ENCODE data around the gene FBLN5. TPM values are rescaled to one million over a fixed set of nuclear protein-coding genes. Genes with fewer than 3 reads are reported as not detected.
A peak's percentile ranks its signal among the peaks of the same experiment; 100 is the strongest.
"Not testable (repeated sequence)": the region's sequence is repeated elsewhere in the genome, so short reads cannot be mapped to it uniquely, and the experiment has no call there.

FBLN5 gene
- total and polyA plus RNA-seq, 11 donors: 26.0 to 129 (median 40.3) TPM

GRCh38 chr14:91901449-91902226, 45.9 kb downstream of the FBLN5 start:
- intact Hi-C loops (cut with DNase I): no loop called here
- H3K9me3 ChIP-seq: no peaks in the 10 kb centered on the region
- no peaks in the 10 kb centered on the region for H3K36me3 ChIP-seq
- no peaks in the 10 kb centered on the region for H3K27me3 ChIP-seq
- WGBS, 4 donors: 65 to 75% (median 69%) methylated on average over 9 of the region's 9 CpGs
- H3K4me1 ChIP-seq: peaks cover 0 to 63% (median 10%) of the 10 kb centered on the region in 12 donors
- ATAC-seq (peak; percentile 35 to 71 (median 56)), DNase-seq (peak in 2 of 5 donors; percentile 59 to 68)
- TF ChIP-seq POLR2A (IDR thresholded peaks at IDR 0.05): no peak
- no peak for TF ChIP-seq CTCF (IDR thresholded peaks at IDR 0.05)
- H3K27ac ChIP-seq: peak overlapping the region in 9 of 12 donors; percentile 30 to 74 (median 58)
- H3K4me3 ChIP-seq: no peak overlapping the region

GRCh38 chr14:91899806-91900205, 47.7 kb downstream of the FBLN5 start:
- 46 to 58% (median 52%) methylated on average over 4 of the region's 4 CpGs for WGBS, 4 donors
- Histone ChIP-seq H3K36me3 (no peaks in the 10 kb centered on the region), H3K27me3 (no peaks in the 10 kb centered on the region), H3K9me3 (no peaks in the 10 kb centered on the region), H3K27ac (peak overlapping the region in 11 of 12 donors; percentile 17 to 74 (median 46)), H3K4me1 (peaks cover 0 to 67% (median 10%) of the 10 kb centered on the region in 12 donors), H3K4me3 (no peak overlapping the region)
- no peak for TF ChIP-seq POLR2A (IDR thresholded peaks at IDR 0.05)
- no peak for TF ChIP-seq CTCF (IDR thresholded peaks at IDR 0.05)
- peak in 2 of 4 donors; percentile 37 to 61 for ATAC-seq
- DNase-seq: no peak
- intact Hi-C loops (cut with DNase I): no loop called here

- intact Hi-C loops (cut with DNase I): no loop called here
- H3K9me3 ChIP-seq: no peaks in the 10 kb centered on the region
- H3K27ac ChIP-seq: peak overlapping the region; percentile 1 to 74 (median 40)
- H3K36me3 ChIP-seq: no peaks in the 10 kb centered on the region
- no peak for TF ChIP-seq CTCF (IDR thresholded peaks at IDR 0.05)
- no peak for TF ChIP-seq POLR2A (IDR thresholded peaks at IDR 0.05)
- no peaks in the 10 kb centered on the region for H3K27me3 ChIP-seq
- peaks cover 0 to 67% (median 10%) of the 10 kb centered on the region in 12 donors for H3K4me1 ChIP-seq
- WGBS, 4 donors: 75 to 88% (median 86%) methylated on average over 4 of the region's 4 CpGs
- DNase-seq: no peak
- no peak overlapping the region for H3K4me3 ChIP-seq
- no peak for ATAC-seq
Measured at GRCh38 chr14:91899213-91899612, 48.3 kb downstream of the FBLN5 start.

GRCh38 chr14:91898372-91898771, 49.1 kb downstream of the FBLN5 start:
- no peak for DNase-seq
- H3K4me1 ChIP-seq: peaks cover 0 to 65% (median 13%) of the 10 kb centered on the region in 12 donors
- 79 to 85% (median 84%) methylated on average over 5 of the region's 5 CpGs for WGBS, 4 donors
- intact Hi-C loops (cut with DNase I): no loop called here
- no peak overlapping the region for H3K4me3 ChIP-seq
- H3K9me3 ChIP-seq: no peaks in the 10 kb centered on the region
- no peaks in the 10 kb centered on the region for H3K36me3 ChIP-seq
- H3K27me3 ChIP-seq: no peaks in the 10 kb centered on the region
- no peak for ATAC-seq
- TF ChIP-seq CTCF (IDR thresholded peaks at IDR 0.05) (no peak), POLR2A (IDR thresholded peaks at IDR 0.05) (no peak)
- H3K27ac ChIP-seq: peak overlapping the region in 3 of 12 donors; percentile 4 to 78 (median 66)

- H3K9me3 ChIP-seq; DNase-seq; H3K4me3 ChIP-seq; H3K36me3 ChIP-seq; H3K27me3 ChIP-seq; ATAC-seq; intact Hi-C loops (cut with DNase I): not testable (repeated sequence)
- Histone ChIP-seq H3K27ac (peak overlapping the region; percentile 15 to 78 (median 50)), H3K4me1 (peaks cover 0 to 65% (median 10%) of the 10 kb centered on the region in 12 donors)
- 80 to 92% (median 91%) methylated on average over 5 of the region's 5 CpGs for WGBS, 4 donors
Measured at GRCh38 chr14:91897716-91898115, 49.8 kb downstream of the FBLN5 start.
